HepG2 (cell line): Measurements from ENCODE around the gene KCNH6. TPM values are rescaled to one million over a fixed set of nuclear protein-coding genes. Genes with fewer than 3 reads are reported as not detected.

Experiments
- ADNP ChIP-seq: sonication (generic); formaldehyde crosslinking; IDR thresholded peaks from 2 replicates; pipeline ENCODE4 v1.4.0; 2020; ENCODE audit warnings: missing genetic modification reagents
- AGO1 ChIP-seq: fragments of 200-400 bp; formaldehyde crosslinking; IDR thresholded peaks from 2 replicates; pipeline ENCODE4 v1.6.1; 2017; ENCODE audit warnings: mild to moderate bottlenecking, low read depth, low read length, moderate library complexity; ENCODE audit not compliant: poor library complexity, severe bottlenecking
- ATF1 ChIP-seq: IDR thresholded peaks from 2 replicates; pipeline ENCODE4 v1.6.1; 2016; ENCODE audit warnings: mild to moderate bottlenecking, control low read depth
- BCL6 ChIP-seq: IDR thresholded peaks from 2 replicates; pipeline ENCODE4 v1.6.1; 2016; ENCODE audit warnings: missing genetic modification reagents, missing compliant biosample characterization
- ETV5 ChIP-seq: IDR thresholded peaks from 2 replicates; pipeline ENCODE4 v1.6.1; 2018; ENCODE audit warnings: missing biosample characterization, missing genetic modification reagents, inconsistent platforms, borderline replicate concordance
- HHEX ChIP-seq: IDR thresholded peaks from 2 replicates; pipeline ENCODE4 v1.6.1; 2016; ENCODE audit warnings: control low read depth
- KDM6A ChIP-seq: IDR thresholded peaks from 2 replicates; pipeline ENCODE4 v1.6.1; 2016; ENCODE audit warnings: low read depth
- PAX8 ChIP-seq: sonication (generic); formaldehyde crosslinking; IDR thresholded peaks from 2 replicates; pipeline ENCODE4 v1.8.0; 2022; ENCODE audit warnings: mild to moderate bottlenecking, missing genetic modification reagents, borderline replicate concordance
- PHF21A ChIP-seq: sonication (generic); formaldehyde crosslinking; IDR thresholded peaks from 2 replicates; pipeline ENCODE4 v1.5.0; 2020; ENCODE audit warnings: mild to moderate bottlenecking, missing genetic modification reagents
- RFX3 ChIP-seq: IDR thresholded peaks from 2 replicates; pipeline ENCODE4 v1.6.1; 2016; ENCODE audit warnings: missing biosample characterization, missing genetic modification reagents
- SSRP1 ChIP-seq: IDR thresholded peaks from 2 replicates; pipeline ENCODE4 v1.6.1; 2016; ENCODE audit warnings: control low read depth
- ZBTB37 ChIP-seq: sonication (generic); formaldehyde crosslinking; IDR thresholded peaks from 2 replicates; pipeline ENCODE4 v1.4.0; 2020; ENCODE audit warnings: mild to moderate bottlenecking, missing genetic modification reagents
- ZNF234 ChIP-seq: sonication (generic); formaldehyde crosslinking; conservative IDR thresholded peaks from 2 replicates; pipeline ENCODE4 v1.5.1; 2020; ENCODE audit warnings: mild to moderate bottlenecking, missing genetic modification reagents
- ZNF33B ChIP-seq: sonication (generic); formaldehyde crosslinking; IDR thresholded peaks from 2 replicates; pipeline ENCODE4 v1.5.1; 2020; ENCODE audit warnings: mild to moderate bottlenecking, missing genetic modification reagents
- ZNF430 ChIP-seq: sonication (generic); formaldehyde crosslinking; IDR thresholded peaks from 2 replicates; pipeline ENCODE4 v1.9.0; 2021; ENCODE audit warnings: mild to moderate bottlenecking, missing genetic modification reagents
- ZNF503 ChIP-seq: sonication (generic); formaldehyde crosslinking; IDR thresholded peaks from 2 replicates; pipeline ENCODE4 v1.4.0; 2020; ENCODE audit warnings: missing genetic modification reagents
- ZNF557 ChIP-seq: sonication (generic); formaldehyde crosslinking; IDR thresholded peaks from 2 replicates; pipeline ENCODE4 v1.4.0; 2020; ENCODE audit warnings: missing genetic modification reagents
- ZNF788 ChIP-seq: sonication (generic); formaldehyde crosslinking; IDR thresholded peaks from 2 replicates; pipeline ENCODE4 v1.5.0; 2020; ENCODE audit warnings: mild to moderate bottlenecking, missing genetic modification reagents, borderline replicate concordance
- polyA plus RNA-seq, 8 experiments: library from polyadenylated mRNA; depleted of rRNA in 3 of 8; stranded (reverse) in 7 of 8; unstranded in 1 of 8; fragments of >200 nt; fragmentation: Illumina TruSeq in 4 of 8; extraction: Trizol in 4 of 8; gene quantifications; 2 replicates each; pipeline versions ENCODE4 v1.2.1 to v1.2.3, GENCODE V29; 2011 to 2016; ENCODE audit warnings: low read depth in 4 of 8, missing spikeins in 1 of 8, mixed read lengths in 1 of 8; ENCODE audit not compliant: insufficient read depth in 1 of 8
- total RNA-seq, 5 experiments: library from RNA; depleted of rRNA; stranded (reverse); fragments of >200 nt; fragmentation: Illumina TruSeq; extraction: Trizol; gene quantifications; 2 replicates each; pipeline ENCODE4 v1.2.3, GENCODE V29; 2016; ENCODE audit warnings: low read depth in 1 of 5
- TF ChIP-seq, protein P1 (sequence below): sonication (generic); formaldehyde crosslinking; IDR thresholded peaks from 2 replicates; pipeline ENCODE4 v1.8.0; 2022; ENCODE audit warnings: missing genetic modification reagents, mild to moderate bottlenecking, borderline replicate concordance
- TF ChIP-seq, protein P2 (sequence below): IDR thresholded peaks from 2 replicates; pipeline ENCODE4 v1.6.1; 2018; ENCODE audit warnings: missing genetic modification reagents, mild to moderate bottlenecking, missing compliant biosample characterization
- TF ChIP-seq, protein P3 (sequence below): sonication (generic); formaldehyde crosslinking; IDR thresholded peaks from 2 replicates; pipeline ENCODE4 v1.4.0; 2020; ENCODE audit warnings: missing genetic modification reagents, borderline replicate concordance

The KCNH6 gene
- total and polyA plus RNA-seq, 2 of the 13 experiments (the other 11 are each of a cell fraction or from before 2014, with no cell fraction given) = 0.05 to 0.18 TPM

GRCh38 chr17:63519972-63520882 is 2.9 kb upstream of the KCNH6 start (continued):
- TF ChIP-seq ZNF430 (CRISPR knock-in tag) (peak; percentile 65; the same call in 1 of the 2 replicates), ZBTB37 (CRISPR knock-in tag) (no peak), RFX3 (CRISPR knock-in tag) (peak; percentile 74), ATF1 (CRISPR knock-in tag) (0 out of 2 replicates have a peak, but pooled peaks have one; percentile 10), BCL6 (peak; percentile 90), HHEX (CRISPR knock-in tag) (peak; percentile 100), PAX8 (CRISPR knock-in tag) (no peak), ETV5 (peak; percentile 87), ZNF234 (CRISPR knock-in tag) (no peak), ZNF557 (CRISPR knock-in tag) (peak; percentile 87; the same call in 1 of the 2 replicates), SSRP1 (CRISPR knock-in tag) (no peak), ZNF33B (CRISPR knock-in tag) (no peak), ZNF503 (peak; percentile 97), ADNP (CRISPR knock-in tag) (0 out of 2 replicates have a peak, but pooled peaks have one; percentile 40), ZNF788 (CRISPR knock-in tag) (peak; percentile 80; the same call in 1 of the 2 replicates), PHF21A (CRISPR knock-in tag) (peak; percentile 98), KDM6A (peak; percentile 94), AGO1 (no peak)
- TF ChIP-seq, protein P1, sequence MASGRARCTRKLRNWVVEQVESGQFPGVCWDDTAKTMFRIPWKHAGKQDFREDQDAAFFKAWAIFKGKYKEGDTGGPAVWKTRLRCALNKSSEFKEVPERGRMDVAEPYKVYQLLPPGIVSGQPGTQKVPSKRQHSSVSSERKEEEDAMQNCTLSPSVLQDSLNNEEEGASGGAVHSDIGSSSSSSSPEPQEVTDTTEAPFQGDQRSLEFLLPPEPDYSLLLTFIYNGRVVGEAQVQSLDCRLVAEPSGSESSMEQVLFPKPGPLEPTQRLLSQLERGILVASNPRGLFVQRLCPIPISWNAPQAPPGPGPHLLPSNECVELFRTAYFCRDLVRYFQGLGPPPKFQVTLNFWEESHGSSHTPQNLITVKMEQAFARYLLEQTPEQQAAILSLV (CRISPR knock-in tag) = no peak; the same call in 1 of the 2 replicates
- TF ChIP-seq, protein P2, sequence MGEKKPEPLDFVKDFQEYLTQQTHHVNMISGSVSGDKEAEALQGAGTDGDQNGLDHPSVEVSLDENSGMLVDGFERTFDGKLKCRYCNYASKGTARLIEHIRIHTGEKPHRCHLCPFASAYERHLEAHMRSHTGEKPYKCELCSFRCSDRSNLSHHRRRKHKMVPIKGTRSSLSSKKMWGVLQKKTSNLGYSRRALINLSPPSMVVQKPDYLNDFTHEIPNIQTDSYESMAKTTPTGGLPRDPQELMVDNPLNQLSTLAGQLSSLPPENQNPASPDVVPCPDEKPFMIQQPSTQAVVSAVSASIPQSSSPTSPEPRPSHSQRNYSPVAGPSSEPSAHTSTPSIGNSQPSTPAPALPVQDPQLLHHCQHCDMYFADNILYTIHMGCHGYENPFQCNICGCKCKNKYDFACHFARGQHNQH (CRISPR knock-in tag) = peak; percentile 93
- TF ChIP-seq, protein P3, sequence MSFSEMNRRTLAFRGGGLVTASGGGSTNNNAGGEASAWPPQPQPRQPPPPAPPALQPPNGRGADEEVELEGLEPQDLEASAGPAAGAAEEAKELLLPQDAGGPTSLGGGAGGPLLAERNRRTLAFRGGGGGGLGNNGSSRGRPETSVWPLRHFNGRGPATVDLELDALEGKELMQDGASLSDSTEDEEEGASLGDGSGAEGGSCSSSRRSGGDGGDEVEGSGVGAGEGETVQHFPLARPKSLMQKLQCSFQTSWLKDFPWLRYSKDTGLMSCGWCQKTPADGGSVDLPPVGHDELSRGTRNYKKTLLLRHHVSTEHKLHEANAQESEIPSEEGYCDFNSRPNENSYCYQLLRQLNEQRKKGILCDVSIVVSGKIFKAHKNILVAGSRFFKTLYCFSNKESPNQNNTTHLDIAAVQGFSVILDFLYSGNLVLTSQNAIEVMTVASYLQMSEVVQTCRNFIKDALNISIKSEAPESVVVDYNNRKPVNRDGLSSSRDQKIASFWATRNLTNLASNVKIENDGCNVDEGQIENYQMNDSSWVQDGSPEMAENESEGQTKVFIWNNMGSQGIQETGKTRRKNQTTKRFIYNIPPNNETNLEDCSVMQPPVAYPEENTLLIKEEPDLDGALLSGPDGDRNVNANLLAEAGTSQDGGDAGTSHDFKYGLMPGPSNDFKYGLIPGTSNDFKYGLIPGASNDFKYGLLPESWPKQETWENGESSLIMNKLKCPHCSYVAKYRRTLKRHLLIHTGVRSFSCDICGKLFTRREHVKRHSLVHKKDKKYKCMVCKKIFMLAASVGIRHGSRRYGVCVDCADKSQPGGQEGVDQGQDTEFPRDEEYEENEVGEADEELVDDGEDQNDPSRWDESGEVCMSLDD (CRISPR knock-in tag) = no peak
